Ascending aorta (tissue), 2 donors: Measurements from ENCODE around the gene HEXIM2. TPM values are rescaled to one million over a fixed set of nuclear protein-coding genes. Genes with fewer than 3 reads are reported as not detected.

Experiments used
- DNase-seq, 2 donors: peaks; one replicate each; pipeline ENCODE4 v3.0.0-alpha.2; 2019; ENCODE audit warnings: low spot score in 2 of 2
- H3K27ac ChIP-seq, 2 donors: fragments of 200-600 bp; sonication (generic); one replicate each; pipeline ENCODE4 v1.5.1; 2016 to 2017; ENCODE audit warnings: mild to moderate bottlenecking in 1 of 2
- H3K27me3 ChIP-seq: fragments of 200-600 bp; sonication (generic); one replicate; pipeline ENCODE4 v1.5.1; 2017
- H3K36me3 ChIP-seq, 2 donors: fragments of 200-600 bp; sonication (generic); one replicate each; pipeline ENCODE4 v1.5.1; 2016
- H3K4me1 ChIP-seq, 2 donors: fragments of 200-600 bp; sonication (generic); one replicate each; pipeline ENCODE4 v1.5.1; 2016 to 2017; ENCODE audit warnings: mild to moderate bottlenecking in 1 of 2
- H3K4me3 ChIP-seq, 2 donors: fragments of 200-600 bp; sonication (generic); one replicate each; pipeline ENCODE4 v1.5.1; 2016 to 2017; ENCODE audit warnings: mild to moderate bottlenecking in 1 of 2
- H3K9me3 ChIP-seq, 2 donors: fragments of 200-600 bp; sonication (generic); one replicate each; pipeline ENCODE4 v1.5.1; 2016
- CTCF ChIP-seq, 3 experiments: fragments of 200-600 bp in 2 of 3; fragments of 450-650 bp in 1 of 3; sonication (generic) in 2 of 3; IDR thresholded peaks; one replicate each; pipeline ENCODE4 v1.5.1; 2016 to 2019; ENCODE audit warnings: antibody characterized with exemption in 3 of 3, mild to moderate bottlenecking in 1 of 3, moderate library complexity in 1 of 3
- intact Hi-C: fragments of 100-400 bp; cut with DNase I; formaldehyde crosslinking; loops from one replicate; pipeline ENCODE4 v1.15.1; 2023
- total RNA-seq: library from RNA; depleted of rRNA; stranded (reverse); fragments of >200 nt; gene quantifications from one replicate; pipeline ENCODE4 v1.1.0, GENCODE V29; 2016

The HEXIM2 gene
- total RNA-seq, 1 donor from 2014 or later = 1.4 TPM

DNA sequence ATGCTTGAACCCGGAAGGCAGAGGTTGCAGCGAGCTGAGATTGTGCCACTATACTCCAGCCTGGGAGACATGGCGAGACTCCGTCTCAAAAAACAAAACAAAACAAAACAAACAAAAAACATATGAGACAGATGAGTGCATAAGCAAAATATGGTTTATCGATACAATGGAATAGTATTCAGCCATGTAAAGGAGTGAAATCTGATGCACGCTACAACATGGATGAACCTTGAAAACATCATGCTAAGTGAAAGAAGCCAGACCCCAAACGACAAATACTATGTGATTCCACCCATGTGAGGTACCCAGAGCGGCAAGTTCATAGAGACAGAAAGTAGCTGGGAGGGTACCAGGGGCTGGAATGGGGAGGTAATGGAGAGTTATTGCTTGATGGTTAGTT, 36.2 kb upstream of the HEXIM2 start:
- no peak for TF ChIP-seq CTCF (IDR thresholded peaks at IDR 0.05)
- Histone ChIP-seq H3K27ac (peak overlapping the region in 1 of 2 donors; percentile 87), H3K27me3 (no peaks in the 10 kb centered on the region), H3K4me3 (no peak overlapping the region), H3K4me1 (peaks cover 20 to 70% of the 10 kb centered on the region in 2 donors), H3K9me3 (no peaks in the 10 kb centered on the region), H3K36me3 (peaks cover 3 to 6% of the 10 kb centered on the region in 2 donors)
- intact Hi-C loops = no loop called here
- DNase-seq = no peak

DNA sequence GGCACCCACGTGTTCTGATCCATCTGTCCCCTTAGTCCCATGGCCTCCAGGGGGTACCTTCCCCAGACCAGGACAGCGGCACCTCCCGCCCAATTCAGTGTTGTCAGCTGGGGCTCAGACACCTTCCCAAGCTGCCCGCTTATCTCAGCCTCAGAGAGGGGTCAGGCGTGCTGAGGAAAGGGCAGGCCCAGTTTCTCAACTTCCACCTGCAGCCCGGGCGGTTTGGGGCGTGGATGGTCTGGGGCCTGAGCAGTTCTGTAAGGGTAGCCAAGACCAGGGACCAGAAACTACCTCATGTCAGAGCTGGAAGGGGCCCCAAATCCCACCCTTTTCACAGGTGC, 34.5 kb upstream of the HEXIM2 start:
- Histone ChIP-seq H3K4me1 (peaks cover 16 to 69% of the 10 kb centered on the region in 2 donors), H3K4me3 (peak overlapping the region in 1 of 2 donors; percentile 29), H3K27ac (peak overlapping the region; percentile 95 to 97), H3K36me3 (no peaks in the 10 kb centered on the region), H3K9me3 (no peaks in the 10 kb centered on the region), H3K27me3 (no peaks in the 10 kb centered on the region)
- no peak for DNase-seq
- no peak for TF ChIP-seq CTCF (IDR thresholded peaks at IDR 0.05)
- intact Hi-C loops = no loop called here

- intact Hi-C loops = loop anchor here (1.0 kb wide), 1 partner anchor 17 kb away; no protein-coding TSS in a partner anchor
- Histone ChIP-seq H3K36me3 (no peaks in the 10 kb centered on the region), H3K4me3 (peak overlapping the region; percentile 29 to 39), H3K27me3 (no peaks in the 10 kb centered on the region), H3K27ac (peak overlapping the region; percentile 95 to 97), H3K9me3 (no peaks in the 10 kb centered on the region), H3K4me1 (peaks cover 14 to 64% of the 10 kb centered on the region in 2 donors)
- DNase-seq = peak in 1 of 2 donors; percentile 88
- no peak for TF ChIP-seq CTCF (IDR thresholded peaks at IDR 0.05)
These were observed 34.0 kb upstream of the HEXIM2 start for GRCh38 chr17:45127548-45128300.

DNA sequence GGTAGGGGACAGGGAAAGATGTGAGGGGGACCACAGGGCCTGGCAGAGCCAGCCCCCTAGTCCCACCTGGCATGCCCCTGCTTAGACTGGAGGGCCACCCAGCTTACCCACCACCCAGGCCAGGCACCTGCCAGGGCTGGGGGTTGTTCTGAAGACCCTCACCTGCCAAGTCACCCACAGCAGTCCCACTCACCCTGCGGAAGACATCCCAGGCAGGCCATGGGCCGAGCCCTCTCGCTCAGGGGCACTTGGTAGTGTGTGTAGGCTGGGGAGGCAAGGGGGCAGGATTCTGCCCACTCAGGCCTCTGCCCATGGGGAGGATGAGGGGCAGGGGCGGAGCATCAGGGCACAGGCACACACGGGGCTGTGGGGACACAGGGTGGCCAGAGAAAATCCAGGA, 33.3 kb upstream of the HEXIM2 start:
- H3K4me1 ChIP-seq = peaks cover 13 to 59% of the 10 kb centered on the region in 2 donors
- DNase-seq = no peak
- H3K9me3 ChIP-seq = no peaks in the 10 kb centered on the region
- intact Hi-C loops = loop anchor here (1.0 kb wide), 1 partner anchor 18 kb away; no protein-coding TSS in a partner anchor
- peak overlapping the region; percentile 29 to 39 for H3K4me3 ChIP-seq
- H3K27me3 ChIP-seq = no peaks in the 10 kb centered on the region
- no peak for TF ChIP-seq CTCF (IDR thresholded peaks at IDR 0.05)
- H3K27ac ChIP-seq = peak overlapping the region; percentile 95 to 97
- no peaks in the 10 kb centered on the region for H3K36me3 ChIP-seq

GRCh38 chr17:45128989-45129388, 32.7 kb upstream of the HEXIM2 start:
- TF ChIP-seq CTCF (IDR thresholded peaks at IDR 0.05) = no peak
- H3K27me3 ChIP-seq = no peaks in the 10 kb centered on the region
- no peak for DNase-seq
- peak overlapping the region in 1 of 2 donors; percentile 29 for H3K4me3 ChIP-seq
- peak overlapping the region; percentile 95 to 97 for H3K27ac ChIP-seq
- H3K9me3 ChIP-seq = no peaks in the 10 kb centered on the region
- no peaks in the 10 kb centered on the region for H3K36me3 ChIP-seq
- H3K4me1 ChIP-seq = peaks cover 8 to 52% of the 10 kb centered on the region in 2 donors
- intact Hi-C loops = loop anchor here (1.0 kb wide), 1 partner anchor 19 kb away; no protein-coding TSS in a partner anchor
